Hepatocyte (in vitro differentiated cells): Measurements from ENCODE around the gene PPM1F.

ENCODE experiments used
- CTCF ChIP-seq: fragments of 200-600 bp; sonication (generic); IDR thresholded peaks from 2 replicates; pipeline ENCODE4 v1.5.1; 2016; ENCODE audit warnings: antibody characterized with exemption, mild to moderate bottlenecking; ENCODE audit not compliant: poor library complexity
- EZH2 ChIP-seq: fragments of 200-600 bp; sonication (generic); IDR thresholded peaks from 2 replicates; pipeline ENCODE4 v1.6.1; 2016; ENCODE audit warnings: antibody characterized with exemption, mild to moderate bottlenecking, borderline replicate concordance
- EZH2phosphoT487 ChIP-seq: fragments of 200-600 bp; sonication (generic); IDR thresholded peaks from one replicate; pipeline ENCODE4 v1.6.1; 2018; ENCODE audit warnings: antibody characterized with exemption, mild to moderate bottlenecking, low read depth, moderate library complexity; ENCODE audit not compliant: unreplicated experiment, severe bottlenecking

GRCh38 chr22:21961127-21961867 lies 8.6 kb upstream of the PPM1F start:
- TF ChIP-seq CTCF: no peak
- no peak for TF ChIP-seq EZH2phosphoT487
- no peak for TF ChIP-seq EZH2
